HepG2 (cell line): ENCODE measurements around the gene RAD51D. TPM values are rescaled to one million over a fixed set of nuclear protein-coding genes. Genes with fewer than 3 reads are reported as not detected.

Experiments
- CAMTA2 ChIP-seq: sonication (generic); formaldehyde crosslinking; IDR thresholded peaks from 2 replicates; pipeline ENCODE4 v1.4.0; 2020; ENCODE audit warnings: mild to moderate bottlenecking, missing genetic modification reagents, borderline replicate concordance
- JUN ChIP-seq: sonication (generic); formaldehyde crosslinking; IDR thresholded peaks from 2 replicates; pipeline ENCODE4 v1.4.0; 2020; ENCODE audit warnings: mild to moderate bottlenecking, missing genetic modification reagents
- KDM4B ChIP-seq: sonication (generic); formaldehyde crosslinking; IDR thresholded peaks from 2 replicates; pipeline ENCODE4 v1.4.0; 2020; ENCODE audit warnings: missing genetic modification reagents
- MAF1 ChIP-seq: sonication (generic); formaldehyde crosslinking; IDR thresholded peaks from 2 replicates; pipeline ENCODE4 v1.5.0; 2020; ENCODE audit warnings: missing genetic modification reagents, borderline replicate concordance
- MAFK ChIP-seq, 2 experiments: IDR thresholded peaks in 1 of 2; conservative IDR thresholded peaks in 1 of 2; 2 replicates each; pipeline ENCODE4 v1.6.1; 2011; ENCODE audit warnings: improper control_type of control experiment in 2 of 2, low read length in 2 of 2
- MZF1 ChIP-seq: sonication (generic); formaldehyde crosslinking; IDR thresholded peaks from 2 replicates; pipeline ENCODE4 v1.8.1; 2023; ENCODE audit warnings: mild to moderate bottlenecking, missing genetic modification reagents, borderline replicate concordance
- ZNF264 ChIP-seq: sonication (generic); formaldehyde crosslinking; IDR thresholded peaks from 2 replicates; pipeline ENCODE4 v1.4.0; 2020; ENCODE audit warnings: missing genetic modification reagents
- ZNF30 ChIP-seq: sonication (generic); formaldehyde crosslinking; IDR thresholded peaks from 2 replicates; pipeline ENCODE4 v1.5.0; 2020; ENCODE audit warnings: mild to moderate bottlenecking, missing genetic modification reagents
- ZNF556 ChIP-seq: sonication (generic); formaldehyde crosslinking; IDR thresholded peaks from 2 replicates; pipeline ENCODE4 v1.4.0; 2020; ENCODE audit warnings: mild to moderate bottlenecking, missing genetic modification reagents, borderline replicate concordance
- polyA plus RNA-seq, 8 experiments: library from polyadenylated mRNA; depleted of rRNA in 3 of 8; stranded (reverse) in 7 of 8; unstranded in 1 of 8; fragments of >200 nt; fragmentation: Illumina TruSeq in 4 of 8; extraction: Trizol in 4 of 8; gene quantifications; 2 replicates each; pipeline versions ENCODE4 v1.2.1 to v1.2.3, GENCODE V29; 2011 to 2016; ENCODE audit warnings: low read depth in 4 of 8, missing spikeins in 1 of 8, mixed read lengths in 1 of 8; ENCODE audit not compliant: insufficient read depth in 1 of 8
- total RNA-seq, 5 experiments: library from RNA; depleted of rRNA; stranded (reverse); fragments of >200 nt; fragmentation: Illumina TruSeq; extraction: Trizol; gene quantifications; 2 replicates each; pipeline ENCODE4 v1.2.3, GENCODE V29; 2016; ENCODE audit warnings: low read depth in 1 of 5
- TF ChIP-seq, protein P1 (sequence below): sonication (generic); formaldehyde crosslinking; IDR thresholded peaks from 2 replicates; pipeline ENCODE4 v1.4.0; 2020; ENCODE audit warnings: missing genetic modification reagents
- TF ChIP-seq, protein P2 (sequence below): sonication (generic); formaldehyde crosslinking; IDR thresholded peaks from 2 replicates; pipeline ENCODE4 v1.4.0; 2020; ENCODE audit warnings: missing genetic modification reagents, borderline replicate concordance
- TF ChIP-seq, protein P3 (sequence below): sonication (generic); formaldehyde crosslinking; IDR thresholded peaks from 2 replicates; pipeline ENCODE4 v1.4.0; 2020; ENCODE audit warnings: missing genetic modification reagents
- TF ChIP-seq, protein P4 (sequence below): fragments of 450-650 bp; IDR thresholded peaks from 2 replicates; pipeline ENCODE4 v1.6.1; 2017
- TF ChIP-seq, protein P5 (sequence below): sonication (generic); formaldehyde crosslinking; IDR thresholded peaks from 2 replicates; pipeline ENCODE4 v1.4.0; 2020; ENCODE audit warnings: missing genetic modification reagents, borderline replicate concordance
- TF ChIP-seq, protein P6 (sequence below): IDR thresholded peaks from 2 replicates; pipeline ENCODE4 v1.6.1; 2016; ENCODE audit warnings: missing compliant biosample characterization, missing genetic modification reagents, borderline replicate concordance
- TF ChIP-seq, protein P7 (sequence below): sonication (generic); formaldehyde crosslinking; IDR thresholded peaks from 2 replicates; pipeline ENCODE4 v1.8.0; 2022; ENCODE audit warnings: mild to moderate bottlenecking, missing genetic modification reagents, moderate library complexity

Gene RAD51D
- total and polyA plus RNA-seq, 2 of the 13 experiments (the other 11 are each of a cell fraction or from before 2014, with no cell fraction given): 6.7 to 13.1 TPM

DNA sequence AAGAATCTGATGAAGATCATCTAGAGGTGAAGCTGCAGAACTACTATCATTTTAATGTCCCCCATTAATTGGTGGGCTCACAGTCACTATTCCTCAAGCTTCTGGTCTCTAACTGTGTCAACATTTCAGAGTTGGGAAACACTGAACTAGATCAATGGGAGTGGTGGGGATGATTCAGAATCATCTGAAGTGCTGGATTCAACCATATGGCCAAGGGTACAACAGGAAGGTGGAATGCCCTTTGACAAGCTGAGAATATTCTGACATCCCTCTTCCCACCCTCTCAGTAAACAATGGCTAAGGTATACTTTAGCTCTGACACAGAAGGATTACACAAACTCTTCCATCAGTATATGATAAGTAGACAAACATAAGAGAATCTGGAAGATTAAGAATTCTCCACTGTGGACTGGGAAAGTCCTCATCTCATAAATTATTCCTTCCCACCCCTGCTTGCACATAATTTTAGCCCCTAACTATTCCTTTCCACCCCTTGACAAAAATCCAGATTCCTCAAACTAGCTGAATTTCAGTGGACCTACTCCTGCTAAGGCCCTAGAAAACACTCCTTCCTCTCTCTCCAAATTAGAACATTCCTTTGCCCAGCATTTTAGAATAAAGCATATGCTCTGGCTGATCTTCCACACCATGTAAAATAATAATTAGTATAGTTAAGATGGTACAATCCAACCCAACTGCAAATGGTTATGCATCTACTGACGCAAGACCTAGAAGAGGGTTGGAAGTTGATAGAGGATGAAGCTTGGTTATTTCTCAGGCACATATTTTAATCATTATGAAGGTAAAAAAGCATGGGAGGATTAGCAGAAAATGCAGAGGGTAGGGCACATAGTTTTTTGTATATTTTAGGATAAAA is 39.9 kb downstream of the RAD51D start (continued):
- TF ChIP-seq JUN (CRISPR knock-in tag) (no peak), KDM4B (CRISPR knock-in tag) (no peak), ZNF556 (CRISPR knock-in tag) (no peak), MZF1 (CRISPR knock-in tag) (no peak), CAMTA2 (no peak), MAF1 (CRISPR knock-in tag) (no peak), ZNF30 (no peak), ZNF264 (CRISPR knock-in tag) (no peak), MAFK (conservative IDR thresholded peaks at IDR 0.05 in 1 of 2, IDR thresholded peaks at IDR 0.05 in 1 of 2; ENCODE audit: low read length in 2 of 2) (no peak)
- TF ChIP-seq, protein P1, sequence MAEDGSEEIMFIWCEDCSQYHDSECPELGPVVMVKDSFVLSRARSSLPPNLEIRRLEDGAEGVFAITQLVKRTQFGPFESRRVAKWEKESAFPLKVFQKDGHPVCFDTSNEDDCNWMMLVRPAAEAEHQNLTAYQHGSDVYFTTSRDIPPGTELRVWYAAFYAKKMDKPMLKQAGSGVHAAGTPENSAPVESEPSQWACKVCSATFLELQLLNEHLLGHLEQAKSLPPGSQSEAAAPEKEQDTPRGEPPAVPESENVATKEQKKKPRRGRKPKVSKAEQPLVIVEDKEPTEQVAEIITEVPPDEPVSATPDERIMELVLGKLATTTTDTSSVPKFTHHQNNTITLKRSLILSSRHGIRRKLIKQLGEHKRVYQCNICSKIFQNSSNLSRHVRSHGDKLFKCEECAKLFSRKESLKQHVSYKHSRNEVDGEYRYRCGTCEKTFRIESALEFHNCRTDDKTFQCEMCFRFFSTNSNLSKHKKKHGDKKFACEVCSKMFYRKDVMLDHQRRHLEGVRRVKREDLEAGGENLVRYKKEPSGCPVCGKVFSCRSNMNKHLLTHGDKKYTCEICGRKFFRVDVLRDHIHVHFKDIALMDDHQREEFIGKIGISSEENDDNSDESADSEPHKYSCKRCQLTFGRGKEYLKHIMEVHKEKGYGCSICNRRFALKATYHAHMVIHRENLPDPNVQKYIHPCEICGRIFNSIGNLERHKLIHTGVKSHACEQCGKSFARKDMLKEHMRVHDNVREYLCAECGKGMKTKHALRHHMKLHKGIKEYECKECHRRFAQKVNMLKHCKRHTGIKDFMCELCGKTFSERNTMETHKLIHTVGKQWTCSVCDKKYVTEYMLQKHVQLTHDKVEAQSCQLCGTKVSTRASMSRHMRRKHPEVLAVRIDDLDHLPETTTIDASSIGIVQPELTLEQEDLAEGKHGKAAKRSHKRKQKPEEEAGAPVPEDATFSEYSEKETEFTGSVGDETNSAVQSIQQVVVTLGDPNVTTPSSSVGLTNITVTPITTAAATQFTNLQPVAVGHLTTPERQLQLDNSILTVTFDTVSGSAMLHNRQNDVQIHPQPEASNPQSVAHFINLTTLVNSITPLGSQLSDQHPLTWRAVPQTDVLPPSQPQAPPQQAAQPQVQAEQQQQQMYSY: no peak
- TF ChIP-seq, protein P2, sequence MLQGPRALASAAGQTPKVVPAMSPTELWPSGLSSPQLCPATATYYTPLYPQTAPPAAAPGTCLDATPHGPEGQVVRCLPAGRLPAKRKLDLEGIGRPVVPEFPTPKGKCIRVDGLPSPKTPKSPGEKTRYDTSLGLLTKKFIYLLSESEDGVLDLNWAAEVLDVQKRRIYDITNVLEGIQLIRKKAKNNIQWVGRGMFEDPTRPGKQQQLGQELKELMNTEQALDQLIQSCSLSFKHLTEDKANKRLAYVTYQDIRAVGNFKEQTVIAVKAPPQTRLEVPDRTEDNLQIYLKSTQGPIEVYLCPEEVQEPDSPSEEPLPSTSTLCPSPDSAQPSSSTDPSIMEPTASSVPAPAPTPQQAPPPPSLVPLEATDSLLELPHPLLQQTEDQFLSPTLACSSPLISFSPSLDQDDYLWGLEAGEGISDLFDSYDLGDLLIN (CRISPR knock-in tag): no peak
- TF ChIP-seq, protein P3, sequence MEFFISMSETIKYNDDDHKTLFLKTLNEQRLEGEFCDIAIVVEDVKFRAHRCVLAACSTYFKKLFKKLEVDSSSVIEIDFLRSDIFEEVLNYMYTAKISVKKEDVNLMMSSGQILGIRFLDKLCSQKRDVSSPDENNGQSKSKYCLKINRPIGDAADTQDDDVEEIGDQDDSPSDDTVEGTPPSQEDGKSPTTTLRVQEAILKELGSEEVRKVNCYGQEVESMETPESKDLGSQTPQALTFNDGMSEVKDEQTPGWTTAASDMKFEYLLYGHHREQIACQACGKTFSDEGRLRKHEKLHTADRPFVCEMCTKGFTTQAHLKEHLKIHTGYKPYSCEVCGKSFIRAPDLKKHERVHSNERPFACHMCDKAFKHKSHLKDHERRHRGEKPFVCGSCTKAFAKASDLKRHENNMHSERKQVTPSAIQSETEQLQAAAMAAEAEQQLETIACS: no peak
- TF ChIP-seq, protein P4, sequence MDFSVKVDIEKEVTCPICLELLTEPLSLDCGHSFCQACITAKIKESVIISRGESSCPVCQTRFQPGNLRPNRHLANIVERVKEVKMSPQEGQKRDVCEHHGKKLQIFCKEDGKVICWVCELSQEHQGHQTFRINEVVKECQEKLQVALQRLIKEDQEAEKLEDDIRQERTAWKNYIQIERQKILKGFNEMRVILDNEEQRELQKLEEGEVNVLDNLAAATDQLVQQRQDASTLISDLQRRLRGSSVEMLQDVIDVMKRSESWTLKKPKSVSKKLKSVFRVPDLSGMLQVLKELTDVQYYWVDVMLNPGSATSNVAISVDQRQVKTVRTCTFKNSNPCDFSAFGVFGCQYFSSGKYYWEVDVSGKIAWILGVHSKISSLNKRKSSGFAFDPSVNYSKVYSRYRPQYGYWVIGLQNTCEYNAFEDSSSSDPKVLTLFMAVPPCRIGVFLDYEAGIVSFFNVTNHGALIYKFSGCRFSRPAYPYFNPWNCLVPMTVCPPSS: no peak
- TF ChIP-seq, protein P5, sequence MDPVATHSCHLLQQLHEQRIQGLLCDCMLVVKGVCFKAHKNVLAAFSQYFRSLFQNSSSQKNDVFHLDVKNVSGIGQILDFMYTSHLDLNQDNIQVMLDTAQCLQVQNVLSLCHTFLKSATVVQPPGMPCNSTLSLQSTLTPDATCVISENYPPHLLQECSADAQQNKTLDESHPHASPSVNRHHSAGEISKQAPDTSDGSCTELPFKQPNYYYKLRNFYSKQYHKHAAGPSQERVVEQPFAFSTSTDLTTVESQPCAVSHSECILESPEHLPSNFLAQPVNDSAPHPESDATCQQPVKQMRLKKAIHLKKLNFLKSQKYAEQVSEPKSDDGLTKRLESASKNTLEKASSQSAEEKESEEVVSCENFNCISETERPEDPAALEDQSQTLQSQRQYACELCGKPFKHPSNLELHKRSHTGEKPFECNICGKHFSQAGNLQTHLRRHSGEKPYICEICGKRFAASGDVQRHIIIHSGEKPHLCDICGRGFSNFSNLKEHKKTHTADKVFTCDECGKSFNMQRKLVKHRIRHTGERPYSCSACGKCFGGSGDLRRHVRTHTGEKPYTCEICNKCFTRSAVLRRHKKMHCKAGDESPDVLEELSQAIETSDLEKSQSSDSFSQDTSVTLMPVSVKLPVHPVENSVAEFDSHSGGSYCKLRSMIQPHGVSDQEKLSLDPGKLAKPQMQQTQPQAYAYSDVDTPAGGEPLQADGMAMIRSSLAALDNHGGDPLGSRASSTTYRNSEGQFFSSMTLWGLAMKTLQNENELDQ (CRISPR knock-in tag): no peak
- TF ChIP-seq, protein P6, sequence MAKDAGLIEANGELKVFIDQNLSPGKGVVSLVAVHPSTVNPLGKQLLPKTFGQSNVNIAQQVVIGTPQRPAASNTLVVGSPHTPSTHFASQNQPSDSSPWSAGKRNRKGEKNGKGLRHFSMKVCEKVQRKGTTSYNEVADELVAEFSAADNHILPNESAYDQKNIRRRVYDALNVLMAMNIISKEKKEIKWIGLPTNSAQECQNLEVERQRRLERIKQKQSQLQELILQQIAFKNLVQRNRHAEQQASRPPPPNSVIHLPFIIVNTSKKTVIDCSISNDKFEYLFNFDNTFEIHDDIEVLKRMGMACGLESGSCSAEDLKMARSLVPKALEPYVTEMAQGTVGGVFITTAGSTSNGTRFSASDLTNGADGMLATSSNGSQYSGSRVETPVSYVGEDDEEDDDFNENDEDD (CRISPR knock-in tag): no peak
- TF ChIP-seq, protein P7, sequence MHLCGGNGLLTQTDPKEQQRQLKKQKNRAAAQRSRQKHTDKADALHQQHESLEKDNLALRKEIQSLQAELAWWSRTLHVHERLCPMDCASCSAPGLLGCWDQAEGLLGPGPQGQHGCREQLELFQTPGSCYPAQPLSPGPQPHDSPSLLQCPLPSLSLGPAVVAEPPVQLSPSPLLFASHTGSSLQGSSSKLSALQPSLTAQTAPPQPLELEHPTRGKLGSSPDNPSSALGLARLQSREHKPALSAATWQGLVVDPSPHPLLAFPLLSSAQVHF (CRISPR knock-in tag): no peak
